Measurements from ENCODE around the gene HOTAIR. TPM values are rescaled to one million over a fixed set of nuclear protein-coding genes. Genes with fewer than 3 reads are reported as not detected.

Gene HOTAIR
- total and polyA plus RNA-seq, 2 donors (not counting 3 experiments of a cell fraction or from before 2014, with no cell fraction given): not detected

DNA sequence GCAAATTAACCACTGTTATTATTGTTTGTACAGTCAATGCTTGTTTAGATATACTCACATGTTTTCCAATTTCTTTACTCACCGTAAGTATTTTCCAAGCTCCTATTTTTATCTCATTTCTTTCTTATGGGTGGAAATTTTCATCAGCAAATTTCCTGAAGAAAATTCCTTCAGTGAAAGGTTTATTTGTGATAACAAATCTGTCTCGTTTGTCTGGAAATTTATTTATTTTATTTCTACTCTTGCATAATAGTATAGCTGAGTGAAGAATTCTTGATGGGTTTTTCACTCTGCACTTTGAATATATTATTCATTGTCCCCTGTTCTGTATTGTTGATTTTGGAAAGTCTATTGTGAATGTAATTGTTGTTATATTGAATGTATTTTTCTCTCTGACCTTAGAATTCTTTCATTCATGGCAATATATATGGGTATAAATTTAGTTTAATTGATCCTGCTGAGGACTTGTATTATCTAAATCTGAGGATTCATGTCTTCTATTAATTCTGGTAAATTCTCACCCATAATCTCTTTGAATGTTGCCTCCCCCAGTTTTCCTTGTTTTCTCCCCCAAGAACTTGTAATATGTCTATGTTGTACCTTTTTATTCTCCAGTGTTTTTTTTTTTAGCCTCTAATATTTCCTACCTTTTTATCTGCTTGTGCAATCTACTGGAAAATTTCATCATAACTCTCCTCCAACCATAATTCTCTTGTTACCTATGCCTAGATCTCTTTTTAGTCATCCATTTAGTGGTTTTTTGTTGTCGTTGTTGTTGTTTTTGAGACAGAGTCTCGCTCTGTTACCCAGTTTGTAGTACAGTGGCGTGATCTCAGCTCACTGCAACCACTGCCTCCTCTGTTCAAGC lies 57.7 kb downstream of the HOTAIR start:
- FAIRE-seq: no peak
- Histone ChIP-seq H3K9ac (replicated peaks; ENCODE audit: extremely low read depth, insufficient read depth, low read length) (no peak overlapping the region), H3K9me1 (replicated peaks; ENCODE audit: control insufficient read depth, extremely low read depth, insufficient read depth, low read length) (no peaks in the 10 kb centered on the region), H3K4me2 (ENCODE audit: insufficient read depth, low read length) (no peak overlapping the region), H3K9me3 (replicated peaks; ENCODE audit: control insufficient read depth, insufficient read depth, low read length) (no peaks in the 10 kb centered on the region), H3K4me1 (ENCODE audit: control insufficient read depth, extremely low read depth, insufficient read depth, low read length) (no peaks in the 10 kb centered on the region), H3K27ac (ENCODE audit: insufficient read depth, low read depth, low read length) (no peak overlapping the region), H3K4me3 (replicated peaks in 1 of 3; ENCODE audit: insufficient read depth in 1 of 3, low read depth in 1 of 3, low read length in 3 of 3) (no peak overlapping the region), H3K27me3 (ENCODE audit: control insufficient read depth in 2 of 2, insufficient read depth in 2 of 2, low read length in 2 of 2) (peaks cover 6 to 20% of the 10 kb centered on the region in 2 experiments), H3K36me3 (ENCODE audit: control insufficient read depth in 2 of 2, extremely low read depth in 1 of 2, insufficient read depth in 2 of 2, low read length in 2 of 2) (no peaks in the 10 kb centered on the region), H3K79me2 (ENCODE audit: control insufficient read depth, insufficient read depth, low read length) (no peaks in the 10 kb centered on the region), H2AFZ (ENCODE audit: low read depth, low read length) (no peak overlapping the region), H4K20me1 (replicated peaks; ENCODE audit: control insufficient read depth, extremely low read depth, insufficient read depth, low read length) (peaks cover 2% of the 10 kb centered on the region)
- CTCF ChIA-PET: no interaction called here
- intact Hi-C loops (cut with micrococcal nuclease) (no loop called here), dilution Hi-C loops (cut with MboI; ENCODE audit: extremely low pct_ligation_motif_present, low sequenced_read_pairs) (no loop called here)
- no peak for TF ChIP-seq GATA2 (IDR thresholded peaks at IDR 0.05; ENCODE audit: insufficient read depth, insufficient read length, low read depth, low read length)
- TF ChIP-seq POLR2AphosphoS5 (IDR thresholded peaks at IDR 0.05; ENCODE audit: insufficient read depth, low read depth, low read length): no peak
- no TSS peak for BruUV-seq (replicated peaks)
- DNase-seq (ENCODE audit: low read depth, low spot score): no peak
- POLR2A ChIA-PET: no interaction called here

MicroRNA genes within 50 kb of the gene (microRNA counts, 767-probe panel; counts per million panel counts)
- 723 counts per million, percentile 96 among the panel's probes with 10 or more counts for microRNA hsa-miR-196a-5p

Small RNA genes within 50 kb of the gene (microRNA-seq; reads per million reads assigned to microRNA genes)
- 3.8 reads per million, percentile 3 among the genes with 10 or more reads in this experiment for gene MIR196A2 (ENCODE audit: borderline number of aligned reads, borderline replicate concordance)

Small RNA genes within 50 kb of the gene (small RNA-seq; reads per million reads assigned to genes)
- gene AC012531.3 (ENCODE audit: insufficient read depth, insufficient read length, low read depth, low replicate concordance) (not detected), gene AC012531.4 (ENCODE audit: insufficient read depth, insufficient read length, low read depth, low replicate concordance) (not detected), gene MIR196A2 (ENCODE audit: insufficient read depth, insufficient read length, low read depth, low replicate concordance) (not detected), gene RF01905 (ENCODE audit: insufficient read depth, insufficient read length, low read depth, low replicate concordance) (not detected), gene RF01906 (ENCODE audit: insufficient read depth, insufficient read length, low read depth, low replicate concordance) (not detected)

Other genes with a start within 250 kb of the HOTAIR start
- gene CALCOCO1, start 247.5 kb downstream of the HOTAIR start, total RNA-seq: 61.8 and 70.9 TPM in 2 replicates
- 135 and 146 TPM in 2 replicates for gene CALCOCO1, start 247.5 kb downstream of the HOTAIR start, polyA plus RNA-seq
- gene CISTR, start 223.0 kb downstream of the HOTAIR start, total RNA-seq: not detected in 2 replicates
- gene CISTR, start 223.0 kb downstream of the HOTAIR start, polyA plus RNA-seq: not detected in 2 replicates
- gene HOXC13, start 36.1 kb downstream of the HOTAIR start, total RNA-seq: not detected in 2 replicates
- gene HOXC13, start 36.1 kb downstream of the HOTAIR start, polyA plus RNA-seq: not detected in 2 replicates
- not detected in 2 replicates for gene HOXC12, start 20.1 kb downstream of the HOTAIR start, total RNA-seq
- gene HOXC12, start 20.1 kb downstream of the HOTAIR start, polyA plus RNA-seq: not detected in 2 replicates
- not detected in 2 replicates for gene HOXC11, start 1.8 kb downstream of the HOTAIR start, total RNA-seq
- gene HOXC11, start 1.8 kb downstream of the HOTAIR start, polyA plus RNA-seq: not detected in 2 replicates
- 0.44 TPM in 1 of 2 replicates, not detected in the other for gene HOXC10, start 10.2 kb upstream of the HOTAIR start, total RNA-seq
- gene HOXC10, start 10.2 kb upstream of the HOTAIR start, polyA plus RNA-seq: 0.18 TPM in 2 replicates
- gene HOXC9, start 25.2 kb upstream of the HOTAIR start, total RNA-seq: 0.21 and 0.40 TPM in 2 replicates
- gene HOXC9, start 25.2 kb upstream of the HOTAIR start, polyA plus RNA-seq: 0.54 and 0.58 TPM in 2 replicates
- 0.35 TPM in 1 of 2 replicates, not detected in the other for gene HOXC8, start 34.0 kb upstream of the HOTAIR start, total RNA-seq
- gene HOXC8, start 34.0 kb upstream of the HOTAIR start, polyA plus RNA-seq: 0.03 and 0.19 TPM in 2 replicates
- 0.51 and 0.58 TPM in 2 replicates for gene HOXC6, start 53.5 kb upstream of the HOTAIR start, total RNA-seq
- 0.57 and 0.72 TPM in 2 replicates for gene HOXC6, start 53.5 kb upstream of the HOTAIR start, polyA plus RNA-seq
- gene HOXC5, start 58.1 kb upstream of the HOTAIR start, total RNA-seq: not detected in 2 replicates
- gene HOXC5, start 58.1 kb upstream of the HOTAIR start, polyA plus RNA-seq: not detected in 2 replicates
- 0.58 TPM in 1 of 2 replicates, not detected in the other for gene HOXC4, start 78.9 kb upstream of the HOTAIR start, total RNA-seq
- gene HOXC4, start 78.9 kb upstream of the HOTAIR start, polyA plus RNA-seq: 0.06 and 0.14 TPM in 2 replicates
- 17.5 and 17.8 TPM in 2 replicates for gene SMUG1, start 214.0 kb upstream of the HOTAIR start, total RNA-seq
- gene SMUG1, start 214.0 kb upstream of the HOTAIR start, polyA plus RNA-seq: 36.4 and 41.6 TPM in 2 replicates